Activated T-cell treated with anti-CD3 and anti-CD28 coated beads, Interleukin-2, amount 50 U/mL, for 24 hours (primary cell): ENCODE results near the gene CDH18.

Source experiments
- DNase-seq: peaks from one replicate; pipeline ENCODE4 v3.0.0-alpha.2; 2020
- H3K27ac Mint-ChIP-seq: 2 replicates; pipeline ENCODE4 v1.8.0; 2020; ENCODE audit warnings: mild to moderate bottlenecking, mixed read lengths
- H3K27me3 Mint-ChIP-seq: 2 replicates; pipeline ENCODE4 v1.8.0; 2020; ENCODE audit warnings: mixed read lengths
- H3K36me3 Mint-ChIP-seq: 2 replicates; pipeline ENCODE4 v1.8.0; 2020; ENCODE audit warnings: low read depth, mixed read lengths
- H3K4me1 Mint-ChIP-seq: 2 replicates; pipeline ENCODE4 v1.8.0; 2020; ENCODE audit warnings: low read depth, mixed read lengths
- H3K4me3 Mint-ChIP-seq: 2 replicates; pipeline ENCODE4 v1.8.0; 2020; ENCODE audit warnings: mild to moderate bottlenecking, moderate library complexity, mixed read lengths
- H3K9me3 Mint-ChIP-seq: 2 replicates; pipeline ENCODE4 v1.8.0; 2020; ENCODE audit warnings: mixed read lengths

The CDH18 gene

DNA sequence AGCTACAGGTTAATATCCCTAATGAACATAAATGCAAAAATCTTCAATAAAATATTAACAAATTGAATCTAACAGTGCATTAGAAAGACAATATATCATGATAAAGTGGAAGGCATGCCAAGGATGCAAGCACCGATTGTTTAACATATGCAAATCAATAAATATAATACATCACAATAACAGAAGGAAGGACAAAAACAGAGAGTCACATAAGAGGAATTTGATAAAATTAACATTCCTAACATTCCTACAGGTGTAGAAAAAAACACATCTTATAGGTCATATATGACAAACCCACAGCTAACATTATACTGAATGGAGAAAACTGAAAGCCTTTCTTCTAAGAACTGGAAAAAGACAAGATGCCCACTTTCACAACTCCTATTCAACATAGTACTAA, 297.0 kb downstream of the CDH18 start:
- Mint-ChIP-seq H3K4me1 (no peaks in the 10 kb centered on the region), H3K27me3 (no peaks in the 10 kb centered on the region), H3K4me3 (no peak overlapping the region), H3K36me3 (no peaks in the 10 kb centered on the region), H3K27ac (no peak overlapping the region), H3K9me3 (peaks cover 33% of the 10 kb centered on the region)
- no peak for DNase-seq

DNA sequence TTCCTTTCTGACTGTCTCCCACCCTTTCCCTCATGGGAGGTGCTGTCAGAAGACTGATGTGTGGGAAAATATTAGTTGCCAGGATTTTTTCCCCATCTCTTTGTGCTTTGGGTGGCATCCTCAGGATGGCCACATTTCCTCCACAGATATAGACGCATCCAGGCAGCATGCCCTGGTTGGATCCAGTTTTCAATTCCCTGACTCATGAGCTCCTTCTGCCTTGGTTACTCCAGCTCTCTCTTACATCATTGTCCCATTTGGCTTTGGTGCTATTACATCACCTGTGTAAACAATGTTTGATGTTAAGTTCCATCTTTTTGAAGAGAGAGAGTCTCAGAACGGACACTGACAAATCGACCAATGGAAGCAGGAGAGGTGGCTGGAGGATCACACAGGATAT, 302.5 kb downstream of the CDH18 start:
- H3K27me3 Mint-ChIP-seq, result no peaks in the 10 kb centered on the region
- H3K9me3 Mint-ChIP-seq, result peaks cover 31% of the 10 kb centered on the region
- no peaks in the 10 kb centered on the region for H3K36me3 Mint-ChIP-seq
- H3K27ac Mint-ChIP-seq, result no peak overlapping the region
- no peaks in the 10 kb centered on the region for H3K4me1 Mint-ChIP-seq
- no peak overlapping the region for H3K4me3 Mint-ChIP-seq
- no peak for DNase-seq

DNA sequence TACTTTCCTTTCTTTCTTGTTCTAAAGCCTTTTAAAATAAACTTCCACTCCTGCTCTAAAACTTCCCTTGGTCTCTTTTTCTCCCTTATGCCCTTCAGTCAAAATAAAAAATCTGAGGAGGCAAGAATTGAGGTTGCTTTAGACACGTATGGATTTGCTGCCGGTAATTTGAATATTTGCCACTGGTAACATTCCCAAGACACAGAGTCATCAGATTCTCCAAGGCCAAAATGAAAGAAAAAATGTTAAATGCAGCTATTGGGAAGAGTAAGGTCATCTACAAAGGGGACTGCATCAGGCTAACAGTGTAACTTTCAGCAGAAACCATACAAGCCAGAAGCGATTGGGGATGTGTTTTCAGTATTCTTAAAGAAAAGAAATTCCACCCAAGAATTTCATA, 311.1 kb downstream of the CDH18 start:
- Mint-ChIP-seq H3K4me1 (no peaks in the 10 kb centered on the region), H3K27ac (no peak overlapping the region), H3K27me3 (no peaks in the 10 kb centered on the region), H3K4me3 (no peak overlapping the region), H3K9me3 (peaks cover 24% of the 10 kb centered on the region), H3K36me3 (no peaks in the 10 kb centered on the region)
- no peak for DNase-seq

DNA sequence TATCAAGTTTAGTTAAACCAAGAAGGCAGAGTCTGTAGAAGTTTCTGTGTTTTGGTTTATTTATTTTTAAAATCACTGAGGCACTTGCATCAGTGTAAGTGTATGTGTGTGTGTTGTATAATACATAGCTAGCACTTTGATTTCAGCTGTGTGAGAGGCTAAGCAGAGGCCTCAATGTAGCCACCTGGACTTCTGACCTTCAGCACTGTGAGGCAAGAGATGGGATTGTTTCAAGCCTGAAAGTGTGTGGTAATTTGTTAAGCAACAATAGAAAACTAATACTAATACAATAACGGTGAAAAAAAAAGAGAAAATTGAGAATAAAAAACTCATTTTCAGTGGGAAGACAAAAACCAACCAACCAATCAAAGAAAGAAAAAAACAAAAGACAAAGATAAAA, 327.3 kb downstream of the CDH18 start:
- H3K4me3 Mint-ChIP-seq, result no peak overlapping the region
- H3K27me3 Mint-ChIP-seq, result no peaks in the 10 kb centered on the region
- DNase-seq, result no peak
- no peak overlapping the region for H3K27ac Mint-ChIP-seq
- peaks cover 4% of the 10 kb centered on the region for H3K9me3 Mint-ChIP-seq
- no peaks in the 10 kb centered on the region for H3K4me1 Mint-ChIP-seq
- no peaks in the 10 kb centered on the region for H3K36me3 Mint-ChIP-seq

DNA sequence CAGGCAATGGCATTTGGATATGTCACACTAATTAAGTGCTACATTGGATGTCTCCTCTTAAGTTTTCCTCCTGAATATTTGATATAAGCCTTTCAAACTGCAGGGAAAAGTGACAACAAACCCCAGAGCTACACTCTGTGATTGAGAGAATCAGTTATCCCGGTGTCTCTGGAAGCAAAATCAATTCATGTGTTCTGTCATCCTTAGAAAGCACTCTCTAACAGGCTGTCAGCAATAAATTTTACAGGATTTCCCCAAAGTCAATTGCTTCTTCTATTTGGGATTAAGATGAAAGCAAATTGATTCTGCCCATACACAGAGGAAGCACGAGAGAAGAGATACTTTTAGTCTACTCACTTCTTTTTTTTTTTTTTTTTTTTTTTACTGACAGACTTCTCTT, 332.4 kb downstream of the CDH18 start:
- H3K4me1 Mint-ChIP-seq, result no peaks in the 10 kb centered on the region
- H3K27me3 Mint-ChIP-seq, result no peaks in the 10 kb centered on the region
- no peak for DNase-seq
- no peaks in the 10 kb centered on the region for H3K36me3 Mint-ChIP-seq
- H3K9me3 Mint-ChIP-seq, result peaks cover 8% of the 10 kb centered on the region
- H3K4me3 Mint-ChIP-seq, result no peak overlapping the region
- H3K27ac Mint-ChIP-seq, result no peak overlapping the region

DNA sequence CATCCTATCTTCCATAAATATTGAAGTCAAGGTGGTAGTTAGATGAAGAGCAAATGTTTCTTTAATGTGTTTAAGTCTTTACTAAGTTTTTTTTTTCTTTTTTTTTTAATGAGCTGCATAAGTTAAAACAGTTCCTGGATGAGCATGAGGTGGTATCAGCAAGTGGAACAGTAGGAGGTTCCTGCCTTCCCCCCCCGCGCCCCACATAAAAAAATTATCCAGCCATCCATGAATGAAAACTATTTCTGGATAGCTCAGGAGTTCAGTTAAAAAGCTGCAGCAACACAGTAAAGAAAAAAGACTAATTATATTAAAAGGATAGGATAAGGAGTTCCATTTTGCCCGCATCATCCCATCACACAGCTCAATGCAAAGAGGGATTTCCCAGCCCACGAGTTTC, 349.5 kb downstream of the CDH18 start:
- Mint-ChIP-seq H3K4me1 (no peaks in the 10 kb centered on the region), H3K27ac (no peak overlapping the region), H3K4me3 (no peak overlapping the region), H3K27me3 (no peaks in the 10 kb centered on the region), H3K36me3 (no peaks in the 10 kb centered on the region), H3K9me3 (peaks cover 7% of the 10 kb centered on the region)
- DNase-seq, result no peak

DNA sequence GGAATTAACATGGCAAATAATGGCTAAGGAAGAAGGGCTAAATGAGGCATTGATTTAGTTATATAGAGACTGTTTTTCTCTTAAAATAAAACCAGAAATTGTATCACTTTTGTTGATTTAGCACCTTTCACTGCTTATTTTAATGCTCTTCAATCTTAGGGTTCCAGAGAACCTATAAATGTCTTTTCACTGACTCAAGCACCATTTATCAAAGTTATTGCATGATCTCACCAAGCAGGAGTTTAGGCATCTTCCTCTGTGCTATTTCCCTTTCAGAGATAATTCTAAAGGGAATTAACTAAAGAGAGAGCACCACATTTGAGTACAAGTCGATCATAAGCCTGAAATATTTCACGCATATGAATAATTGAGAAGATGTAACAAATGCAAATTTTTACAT, 357.1 kb downstream of the CDH18 start:
- Mint-ChIP-seq H3K27ac (no peak overlapping the region), H3K4me1 (no peaks in the 10 kb centered on the region), H3K4me3 (no peak overlapping the region), H3K36me3 (no peaks in the 10 kb centered on the region), H3K27me3 (no peaks in the 10 kb centered on the region), H3K9me3 (peaks cover 31% of the 10 kb centered on the region)
- no peak for DNase-seq

DNA sequence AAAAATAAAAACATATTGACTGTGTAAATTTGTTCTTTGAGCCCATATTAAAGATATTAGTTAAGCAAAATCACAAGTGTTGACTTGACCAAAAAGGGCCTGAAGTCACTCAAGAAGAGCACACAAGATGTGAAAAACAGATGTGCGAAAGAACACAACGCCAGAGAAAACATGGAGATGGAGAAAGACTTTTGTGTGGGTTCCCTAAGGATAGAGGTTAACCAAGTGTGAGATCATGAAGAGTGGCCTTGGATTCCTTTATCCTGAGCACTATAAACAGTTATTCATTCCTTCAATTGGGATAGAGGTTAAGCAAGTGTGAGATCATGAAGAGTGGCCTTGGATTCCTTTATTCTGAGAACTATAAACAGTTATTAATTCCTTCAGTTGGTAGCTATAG, 361.8 kb downstream of the CDH18 start:
- H3K9me3 Mint-ChIP-seq, result peaks cover 38% of the 10 kb centered on the region
- H3K4me3 Mint-ChIP-seq, result no peak overlapping the region
- no peaks in the 10 kb centered on the region for H3K4me1 Mint-ChIP-seq
- H3K36me3 Mint-ChIP-seq, result no peaks in the 10 kb centered on the region
- H3K27me3 Mint-ChIP-seq, result no peaks in the 10 kb centered on the region
- no peak for DNase-seq
- no peak overlapping the region for H3K27ac Mint-ChIP-seq

DNA sequence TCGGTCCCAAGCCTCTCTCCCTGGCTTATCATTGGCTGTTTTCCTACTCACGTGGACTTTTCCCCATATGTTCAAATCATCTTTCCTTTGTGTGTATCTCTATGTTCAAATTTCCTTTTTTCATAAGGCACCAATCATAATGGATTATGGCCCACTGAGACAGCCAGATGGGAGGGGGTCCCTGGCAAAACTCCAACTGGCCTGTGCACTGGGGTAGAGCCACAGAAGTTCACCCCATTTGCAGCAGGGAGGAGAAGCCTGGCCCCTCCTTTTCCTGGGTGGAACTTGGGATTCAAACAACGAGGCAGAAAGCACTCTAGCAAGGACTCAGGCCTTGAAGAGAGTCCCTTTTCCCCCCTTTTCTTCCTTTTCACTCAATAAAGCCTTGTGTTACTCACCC, 362.4 kb downstream of the CDH18 start:
- H3K4me3 Mint-ChIP-seq, result no peak overlapping the region
- no peak overlapping the region for H3K27ac Mint-ChIP-seq
- H3K9me3 Mint-ChIP-seq, result peaks cover 34% of the 10 kb centered on the region
- no peak for DNase-seq
- no peaks in the 10 kb centered on the region for H3K4me1 Mint-ChIP-seq
- H3K27me3 Mint-ChIP-seq, result no peaks in the 10 kb centered on the region
- no peaks in the 10 kb centered on the region for H3K36me3 Mint-ChIP-seq

DNA sequence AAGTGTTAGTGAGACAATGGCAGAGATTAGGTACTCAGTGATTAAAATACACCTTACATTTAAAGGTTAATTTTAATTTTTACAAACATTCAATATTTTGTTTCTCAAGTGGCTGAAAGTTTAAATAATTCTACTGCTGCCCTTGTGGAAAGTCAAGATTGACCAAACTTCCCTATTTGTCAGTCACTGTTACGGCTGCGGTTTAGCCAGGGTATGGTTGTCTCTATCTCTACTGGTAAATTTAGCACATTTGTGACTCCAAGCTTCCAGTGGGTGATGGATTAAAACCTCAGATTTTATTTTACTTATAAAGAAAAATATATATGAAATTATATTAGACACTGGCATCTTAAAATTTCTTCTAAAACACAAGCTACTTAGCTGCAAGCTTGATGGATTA, 368.4 kb downstream of the CDH18 start:
- H3K9me3 Mint-ChIP-seq, result peaks cover 29% of the 10 kb centered on the region
- no peaks in the 10 kb centered on the region for H3K36me3 Mint-ChIP-seq
- H3K27ac Mint-ChIP-seq, result no peak overlapping the region
- H3K27me3 Mint-ChIP-seq, result no peaks in the 10 kb centered on the region
- no peaks in the 10 kb centered on the region for H3K4me1 Mint-ChIP-seq
- DNase-seq, result no peak
- no peak overlapping the region for H3K4me3 Mint-ChIP-seq

DNA sequence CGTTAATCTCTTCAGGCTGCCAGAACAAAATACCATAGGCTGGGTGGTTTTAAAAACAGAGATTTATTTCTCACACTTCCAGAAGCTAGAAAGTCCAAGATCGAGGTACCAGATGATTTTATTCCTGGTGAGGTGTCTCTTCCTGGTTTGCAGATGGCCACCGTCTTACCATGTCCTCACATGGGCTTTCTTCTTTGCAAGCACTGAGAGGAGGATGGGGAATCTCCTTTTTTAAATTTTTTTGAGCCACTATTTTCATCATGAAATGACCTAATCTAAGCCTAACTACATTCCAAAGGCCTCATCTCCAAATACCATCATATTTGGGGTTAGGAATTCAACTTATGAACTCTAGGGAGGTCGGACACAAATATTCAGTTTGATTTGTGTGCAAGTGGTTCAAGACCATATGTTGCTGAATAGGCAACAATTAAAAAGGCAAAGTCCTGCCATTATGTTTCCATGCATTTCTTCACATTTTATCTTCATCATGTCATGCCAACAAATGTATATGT, 371.2 kb downstream of the CDH18 start:
- H3K27ac Mint-ChIP-seq, result no peak overlapping the region
- no peaks in the 10 kb centered on the region for H3K4me1 Mint-ChIP-seq
- no peak overlapping the region for H3K4me3 Mint-ChIP-seq
- no peaks in the 10 kb centered on the region for H3K36me3 Mint-ChIP-seq
- H3K9me3 Mint-ChIP-seq, result peaks cover 22% of the 10 kb centered on the region
- no peaks in the 10 kb centered on the region for H3K27me3 Mint-ChIP-seq
- no peak for DNase-seq

DNA sequence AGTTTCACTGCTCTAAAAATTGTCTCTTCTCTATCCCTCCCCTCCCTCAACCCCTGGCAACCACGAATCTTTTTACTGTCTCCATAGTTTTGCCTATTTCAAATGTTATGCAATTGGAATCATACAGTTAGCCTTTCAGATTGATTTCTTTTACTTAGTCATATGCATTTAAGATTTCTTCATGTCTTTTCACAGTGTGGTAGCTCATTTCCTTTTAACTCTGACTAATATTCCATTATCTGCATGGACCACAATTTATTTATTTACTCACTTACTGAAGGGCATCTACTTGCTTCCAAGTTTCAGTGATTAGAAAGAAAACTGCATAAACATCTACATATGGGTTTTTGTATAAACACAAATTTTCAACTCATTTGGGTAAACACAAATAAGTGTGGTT, 372.3 kb downstream of the CDH18 start:
- Mint-ChIP-seq H3K4me3 (no peak overlapping the region), H3K27ac (no peak overlapping the region), H3K9me3 (peaks cover 22% of the 10 kb centered on the region), H3K36me3 (no peaks in the 10 kb centered on the region), H3K27me3 (no peaks in the 10 kb centered on the region), H3K4me1 (no peaks in the 10 kb centered on the region)
- no peak for DNase-seq

DNA sequence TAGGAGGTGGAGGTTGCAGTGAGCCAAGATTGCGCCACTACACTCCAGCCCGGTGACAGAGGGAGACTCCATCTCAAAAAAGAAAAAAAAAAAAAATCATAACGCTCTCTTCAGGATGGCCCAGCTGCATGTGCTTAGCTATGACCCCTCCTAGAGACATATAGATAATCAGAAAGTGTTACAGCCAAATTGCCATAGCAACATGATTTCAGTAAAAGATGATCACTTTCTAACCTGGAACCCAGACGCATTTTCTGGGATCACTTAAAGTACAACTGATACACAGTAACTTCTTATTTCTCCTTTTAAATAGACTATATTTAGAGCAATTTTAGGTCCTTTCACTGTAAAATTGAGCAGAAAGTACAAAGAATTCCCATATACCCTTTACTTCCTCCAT, 372.9 kb downstream of the CDH18 start:
- H3K4me1 Mint-ChIP-seq, result no peaks in the 10 kb centered on the region
- peaks cover 22% of the 10 kb centered on the region for H3K9me3 Mint-ChIP-seq
- H3K27ac Mint-ChIP-seq, result no peak overlapping the region
- H3K27me3 Mint-ChIP-seq, result no peaks in the 10 kb centered on the region
- DNase-seq, result no peak
- H3K36me3 Mint-ChIP-seq, result no peaks in the 10 kb centered on the region
- H3K4me3 Mint-ChIP-seq, result no peak overlapping the region

DNA sequence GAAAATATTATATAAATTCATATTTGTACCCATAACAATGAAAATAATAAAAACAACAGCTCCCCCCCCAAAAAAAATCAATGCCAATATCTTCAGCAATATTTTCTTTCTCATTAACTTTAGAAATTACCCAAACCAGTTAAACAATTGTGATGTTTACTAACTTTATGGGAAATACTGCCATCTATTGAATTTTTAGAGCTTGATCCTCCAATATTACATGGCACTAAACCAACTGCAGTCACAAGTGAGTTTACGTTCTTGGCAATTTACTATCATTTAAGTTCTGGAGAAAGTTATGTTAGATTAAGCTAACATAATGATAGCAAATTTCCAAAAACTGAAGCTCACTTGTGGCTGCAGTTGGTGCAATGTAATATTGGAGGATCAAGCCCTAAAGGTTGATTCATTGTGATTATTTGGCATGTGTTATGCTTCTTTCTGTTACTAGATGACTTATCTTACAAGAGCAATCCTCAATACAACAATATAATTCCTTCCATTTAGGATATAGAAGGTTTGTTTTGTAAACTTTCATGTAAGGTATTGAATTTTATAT, 379.5 kb downstream of the CDH18 start:
- Mint-ChIP-seq H3K4me3 (no peak overlapping the region), H3K36me3 (no peaks in the 10 kb centered on the region), H3K4me1 (no peaks in the 10 kb centered on the region), H3K9me3 (peaks cover 5% of the 10 kb centered on the region), H3K27ac (no peak overlapping the region), H3K27me3 (no peaks in the 10 kb centered on the region)
- DNase-seq, result no peak

DNA sequence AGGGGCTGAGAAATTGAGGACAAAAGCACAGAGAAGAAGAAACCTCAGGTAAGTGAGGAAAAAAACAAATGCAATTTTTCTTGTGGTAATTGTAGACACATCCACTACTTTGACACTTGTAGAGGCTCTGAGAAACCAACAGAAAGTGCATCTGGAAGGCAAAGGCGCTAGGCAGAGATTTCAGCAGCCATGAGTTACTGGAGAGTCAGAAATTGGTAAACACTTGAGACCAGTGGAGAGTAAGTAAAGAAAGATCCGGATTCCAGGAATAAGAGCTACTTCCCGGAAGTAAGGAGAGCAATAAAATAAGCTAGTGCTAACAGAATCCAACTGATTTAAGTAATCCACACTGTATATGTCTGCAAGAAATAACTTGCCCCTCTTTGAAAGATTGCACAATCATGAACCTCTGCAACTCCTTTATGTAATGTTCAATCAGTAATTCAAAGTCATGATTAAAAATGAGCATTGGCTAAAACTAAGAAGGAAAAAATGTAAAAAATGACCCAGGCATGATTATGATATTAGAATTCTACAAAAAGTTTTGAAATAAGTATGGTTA, 382.1 kb downstream of the CDH18 start:
- H3K4me3 Mint-ChIP-seq, result no peak overlapping the region
- H3K9me3 Mint-ChIP-seq, result peaks cover under 1% of the 10 kb centered on the region
- H3K27me3 Mint-ChIP-seq, result no peaks in the 10 kb centered on the region
- H3K36me3 Mint-ChIP-seq, result no peaks in the 10 kb centered on the region
- H3K4me1 Mint-ChIP-seq, result no peaks in the 10 kb centered on the region
- no peak overlapping the region for H3K27ac Mint-ChIP-seq
- no peak for DNase-seq

DNA sequence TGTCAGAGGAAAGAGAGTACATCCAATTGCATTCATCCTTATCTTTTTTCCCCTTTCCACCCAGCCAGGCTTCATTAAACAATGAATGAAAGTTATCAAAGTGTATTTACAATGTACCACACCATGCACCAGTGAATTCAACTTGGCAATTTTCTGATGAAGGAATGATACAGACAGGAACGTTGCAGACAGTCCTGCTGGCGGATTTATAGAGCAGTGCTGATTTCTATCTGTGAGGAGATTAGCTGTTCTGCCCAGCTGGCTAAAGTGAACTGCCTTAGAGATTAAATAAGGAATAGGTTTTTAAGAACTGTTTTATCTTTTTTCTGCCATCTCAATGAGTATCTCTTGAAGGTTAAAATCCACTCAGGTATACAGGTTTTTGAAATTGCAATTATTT, 403.9 kb downstream of the CDH18 start:
- DNase-seq, result no peak
- Mint-ChIP-seq H3K27ac (no peak overlapping the region), H3K4me3 (no peak overlapping the region), H3K9me3 (peaks cover 15% of the 10 kb centered on the region), H3K36me3 (no peaks in the 10 kb centered on the region), H3K4me1 (no peaks in the 10 kb centered on the region), H3K27me3 (no peaks in the 10 kb centered on the region)
